Right forelimb (tissue), 1 donor: ENCODE data around the gene KLHL24.
"Not testable (repeated sequence)": the region's sequence is repeated elsewhere in the genome, so short reads cannot be mapped to it uniquely, and the experiment has no call there.

ENCODE experiments used
- DNase-seq: peaks from one replicate; pipeline ENCODE4 v3.0.0-alpha.2; 2018

The KLHL24 gene

GRCh38 chr3:183697610-183698317 lies 62.3 kb downstream of the KLHL24 start, which contains the start of gene YEATS2:
Gene YEATS2 (plus strand): TSS chr3:183697797. CDS start chr3:183715163, 17,366 bp downstream.
- DNase-seq = peak; percentile 87

GRCh38 chr3:183698318-183698751 lies 62.9 kb downstream of the KLHL24 start:
- DNase-seq = peak; percentile 71

DNA sequence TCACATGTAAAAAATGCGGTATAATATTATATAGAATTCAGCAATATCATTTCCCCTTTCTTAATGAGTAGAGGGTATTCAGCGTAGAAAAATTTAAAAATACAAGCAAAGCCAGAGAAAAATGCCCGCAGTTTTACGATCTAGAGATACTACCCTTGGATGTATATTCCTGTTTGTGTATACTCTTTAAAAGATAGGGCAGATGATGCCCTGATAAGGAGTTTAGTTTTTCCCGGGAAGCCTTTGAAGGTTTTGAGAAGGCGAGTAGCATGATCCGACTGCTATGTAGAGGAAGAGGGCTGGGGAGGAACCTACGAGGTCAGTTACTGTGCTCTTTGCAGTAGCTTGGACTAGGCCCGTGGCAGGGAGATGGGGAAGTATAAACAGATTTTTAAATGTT lies 63.3 kb downstream of the KLHL24 start:
- DNase-seq = no peak

GRCh38 chr3:183699238-183699947 lies 64.0 kb downstream of the KLHL24 start:
- DNase-seq = no peak

DNA sequence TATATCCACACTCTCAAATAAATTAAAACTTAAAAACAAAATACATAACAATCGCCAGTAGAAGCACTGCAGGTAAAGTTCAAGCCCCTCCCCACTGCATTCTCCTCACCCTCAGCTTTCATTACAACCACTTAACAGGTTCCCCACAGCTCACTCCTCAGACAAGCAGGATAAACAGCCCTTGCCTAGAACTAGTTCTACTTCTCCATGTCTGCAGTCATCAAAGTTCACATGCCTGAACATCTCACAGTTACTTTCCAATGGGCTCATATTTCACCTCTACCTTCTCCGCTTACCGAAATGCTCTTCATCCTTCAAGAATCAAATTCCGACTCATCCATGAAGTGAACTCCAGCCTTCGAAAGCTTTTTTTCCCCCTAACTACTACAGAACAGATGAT lies 66.3 kb downstream of the KLHL24 start:
- DNase-seq = no peak

DNA sequence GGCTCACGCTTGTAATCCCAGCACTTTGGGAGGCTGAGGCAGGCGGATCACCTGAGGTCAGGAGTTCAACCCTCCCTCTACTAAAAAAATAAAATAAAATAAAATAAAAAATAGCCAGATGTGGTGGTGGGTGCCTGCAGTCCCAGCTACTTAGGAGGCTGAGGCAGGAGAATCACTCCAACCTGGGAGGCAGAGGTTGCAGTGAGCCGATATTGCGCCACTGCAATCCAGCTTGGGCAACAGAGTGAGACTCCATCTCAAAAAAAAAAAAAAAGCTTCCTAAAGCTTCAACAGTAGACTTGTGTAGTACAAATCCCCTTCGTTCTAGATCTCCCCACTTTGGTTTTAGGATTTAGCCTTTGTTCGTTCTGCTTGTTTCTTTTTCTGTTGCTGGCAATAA lies 68.5 kb downstream of the KLHL24 start:
- DNase-seq = not testable (repeated sequence)

- DNase-seq = no peak
Observed at GRCh38 chr3:183710231-183710630, 74.8 kb downstream of the KLHL24 start.

DNA sequence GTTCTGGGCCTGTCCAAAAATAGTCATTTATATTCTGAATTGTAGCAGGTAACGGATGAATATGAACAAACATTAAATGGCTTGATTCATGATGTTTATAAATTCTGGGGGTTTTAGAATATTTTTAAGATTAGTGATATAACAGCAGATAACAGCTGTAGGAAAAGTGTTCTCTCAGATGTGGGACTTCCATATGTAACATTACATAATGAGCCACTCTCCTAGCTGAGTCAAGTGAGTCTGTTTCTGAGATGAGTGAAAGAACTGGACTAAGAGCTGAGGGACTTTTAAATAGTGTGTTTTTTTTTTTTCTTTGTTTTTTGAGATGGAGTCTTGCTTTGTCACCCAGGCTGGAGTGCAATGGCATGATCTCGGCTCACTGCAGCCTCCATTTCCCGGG lies 76.1 kb downstream of the KLHL24 start:
- no peak for DNase-seq

DNA sequence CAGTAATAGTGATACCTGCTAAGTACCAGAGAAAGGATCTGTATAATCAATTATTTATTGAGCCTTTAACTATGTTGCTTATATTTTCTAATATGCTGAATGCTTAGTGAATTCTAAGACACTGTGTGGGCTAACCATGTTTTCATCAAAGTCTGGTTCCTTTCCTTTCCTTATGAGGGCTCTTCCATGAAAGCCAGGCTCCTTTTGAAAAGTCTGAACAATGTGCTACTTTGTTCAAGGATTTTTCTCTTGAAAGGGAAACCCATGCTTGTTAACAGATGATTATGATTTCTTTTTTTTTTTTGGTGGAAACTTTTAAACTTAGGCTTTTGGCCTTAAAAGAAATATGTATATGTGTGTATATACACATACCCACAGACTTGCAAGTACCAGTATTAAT lies 79.2 kb downstream of the KLHL24 start:
- no peak for DNase-seq

GRCh38 chr3:183718012-183718411 lies 82.6 kb downstream of the KLHL24 start:
- DNase-seq = no peak

- DNase-seq = no peak
Observed at GRCh38 chr3:183725387-183725786, 90.0 kb downstream of the KLHL24 start.

- DNase-seq = no peak
Observed at GRCh38 chr3:183728204-183728603, 92.8 kb downstream of the KLHL24 start.

GRCh38 chr3:183730361-183730760 lies 94.9 kb downstream of the KLHL24 start:
- DNase-seq = no peak

DNA sequence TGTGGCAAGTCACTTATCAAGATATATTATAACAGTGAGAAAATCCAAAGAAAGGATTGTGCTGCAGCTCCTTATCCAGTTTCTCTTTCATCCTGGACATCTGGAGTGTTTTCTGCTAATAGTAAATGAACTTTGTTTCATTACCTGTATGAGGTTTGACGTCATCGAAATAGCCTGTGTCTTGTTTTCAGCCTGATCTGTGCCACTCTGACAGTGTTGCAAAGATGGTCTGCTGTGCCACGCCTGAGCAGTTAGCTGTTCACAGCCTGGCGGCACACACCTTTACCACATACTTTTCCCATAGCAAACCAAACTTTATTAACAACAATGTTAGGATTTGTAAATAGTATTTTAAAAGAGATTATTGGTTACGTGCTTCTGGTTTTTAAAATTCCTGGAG lies 96.2 kb downstream of the KLHL24 start:
- DNase-seq = no peak

- no peak for DNase-seq
Observed at GRCh38 chr3:183733553-183733952, 98.1 kb downstream of the KLHL24 start.
